OCI-LY1 (cell line): ENCODE data around the gene ZYX.

Experiments
- EZH2 ChIP-seq: fragments of 200-600 bp; sonication (generic), shearing (Covaris generic); IDR thresholded peaks from 2 replicates; pipeline ENCODE4 v1.8.0; 2017; ENCODE audit warnings: borderline replicate concordance, mixed run types, mild to moderate bottlenecking, antibody characterized with exemption, low read length, moderate library complexity, mixed read lengths
- TF ChIP-seq, protein P1 (sequence below): fragments of 200-600 bp; sonication (generic), shearing (Covaris generic); IDR thresholded peaks from 2 replicates; pipeline ENCODE4 v1.5.1; 2017; ENCODE audit warnings: mild to moderate bottlenecking, antibody characterized with exemption, low read length, moderate library complexity, mixed read lengths

DNA sequence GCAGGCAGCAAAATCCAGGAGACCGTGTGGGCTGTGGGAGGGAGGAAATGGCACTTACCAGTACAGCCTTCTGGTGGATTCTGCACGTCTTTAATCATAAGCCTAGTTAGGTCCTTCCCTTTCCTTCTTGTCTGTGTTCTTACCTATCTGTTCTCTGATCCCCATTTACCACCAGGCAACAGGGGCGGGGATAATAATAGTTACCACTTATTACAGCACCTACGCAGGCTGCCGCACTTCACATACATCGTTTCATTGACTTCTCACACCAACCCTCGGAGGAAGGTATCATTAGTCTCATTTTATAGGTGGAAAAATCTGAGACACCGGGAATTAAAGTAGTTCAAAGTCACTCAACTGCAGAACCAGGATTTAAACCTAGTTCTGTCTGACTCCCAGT is 32.0 kb downstream of the ZYX start:
- TF ChIP-seq, protein P1, sequence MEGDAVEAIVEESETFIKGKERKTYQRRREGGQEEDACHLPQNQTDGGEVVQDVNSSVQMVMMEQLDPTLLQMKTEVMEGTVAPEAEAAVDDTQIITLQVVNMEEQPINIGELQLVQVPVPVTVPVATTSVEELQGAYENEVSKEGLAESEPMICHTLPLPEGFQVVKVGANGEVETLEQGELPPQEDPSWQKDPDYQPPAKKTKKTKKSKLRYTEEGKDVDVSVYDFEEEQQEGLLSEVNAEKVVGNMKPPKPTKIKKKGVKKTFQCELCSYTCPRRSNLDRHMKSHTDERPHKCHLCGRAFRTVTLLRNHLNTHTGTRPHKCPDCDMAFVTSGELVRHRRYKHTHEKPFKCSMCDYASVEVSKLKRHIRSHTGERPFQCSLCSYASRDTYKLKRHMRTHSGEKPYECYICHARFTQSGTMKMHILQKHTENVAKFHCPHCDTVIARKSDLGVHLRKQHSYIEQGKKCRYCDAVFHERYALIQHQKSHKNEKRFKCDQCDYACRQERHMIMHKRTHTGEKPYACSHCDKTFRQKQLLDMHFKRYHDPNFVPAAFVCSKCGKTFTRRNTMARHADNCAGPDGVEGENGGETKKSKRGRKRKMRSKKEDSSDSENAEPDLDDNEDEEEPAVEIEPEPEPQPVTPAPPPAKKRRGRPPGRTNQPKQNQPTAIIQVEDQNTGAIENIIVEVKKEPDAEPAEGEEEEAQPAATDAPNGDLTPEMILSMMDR: no peak
- TF ChIP-seq EZH2: no peak
